HEK293 (cell line): ENCODE results near the gene SLC27A3.

Experiments
- GLI2 ChIP-seq: fragments of 450-650 bp; formaldehyde crosslinking; IDR thresholded peaks from 2 replicates; pipeline ENCODE4; 2017; ENCODE audit warnings: missing biosample characterization, missing genetic modification characterization, low read depth, borderline replicate concordance
- GLIS2 ChIP-seq: fragments of 450-650 bp; formaldehyde crosslinking; IDR thresholded peaks from 2 replicates; pipeline ENCODE4 v1.5.1; 2016; ENCODE audit warnings: missing biosample characterization, missing genetic modification characterization
- KLF17 ChIP-seq: fragments of 450-650 bp; formaldehyde crosslinking; IDR thresholded peaks from 2 replicates; pipeline ENCODE4 v1.5.1; 2016; ENCODE audit warnings: missing biosample characterization, missing genetic modification characterization
- PRDM4 ChIP-seq: fragments of 450-650 bp; formaldehyde crosslinking; IDR thresholded peaks from 2 replicates; pipeline ENCODE4 v1.5.1; 2017; ENCODE audit warnings: missing biosample characterization, missing genetic modification characterization
- PRDM6 ChIP-seq: fragments of 450-650 bp; formaldehyde crosslinking; IDR thresholded peaks from 2 replicates; pipeline ENCODE4 v1.5.1; 2017; ENCODE audit warnings: missing biosample characterization, missing genetic modification characterization
- REPIN1 ChIP-seq: fragments of 450-650 bp; formaldehyde crosslinking; IDR thresholded peaks from 2 replicates; pipeline ENCODE4 v1.5.1; 2017; ENCODE audit warnings: missing biosample characterization, missing genetic modification characterization, low read depth
- ZBTB1 ChIP-seq: fragments of 450-650 bp; formaldehyde crosslinking; IDR thresholded peaks from 2 replicates; pipeline ENCODE4 v1.5.1; 2016; ENCODE audit warnings: missing biosample characterization, missing genetic modification characterization
- ZBTB11 ChIP-seq: fragments of 450-650 bp; formaldehyde crosslinking; conservative IDR thresholded peaks from 2 replicates; pipeline ENCODE4 v1.5.1; 2016; ENCODE audit warnings: low read depth, missing biosample characterization, missing genetic modification characterization
- ZBTB17 ChIP-seq: fragments of 450-650 bp; formaldehyde crosslinking; IDR thresholded peaks from 2 replicates; pipeline ENCODE4 v1.5.1; 2016; ENCODE audit warnings: missing biosample characterization, missing genetic modification characterization
- ZBTB20 ChIP-seq: fragments of 450-650 bp; formaldehyde crosslinking; IDR thresholded peaks from 2 replicates; pipeline ENCODE4 v1.5.1; 2016; ENCODE audit warnings: missing biosample characterization, missing genetic modification characterization
- ZBTB8A ChIP-seq: fragments of 450-650 bp; formaldehyde crosslinking; IDR thresholded peaks from 2 replicates; pipeline ENCODE4 v1.5.1; 2016; ENCODE audit warnings: missing biosample characterization, missing genetic modification characterization
- ZIC2 ChIP-seq: fragments of 450-650 bp; formaldehyde crosslinking; IDR thresholded peaks from 2 replicates; pipeline ENCODE4 v1.5.1; 2016; ENCODE audit warnings: missing biosample characterization, missing genetic modification characterization
- ZNF121 ChIP-seq: fragments of 450-650 bp; formaldehyde crosslinking; IDR thresholded peaks from 2 replicates; pipeline ENCODE4 v1.5.1; 2016; ENCODE audit warnings: missing biosample characterization, missing genetic modification characterization
- ZNF169 ChIP-seq: fragments of 450-650 bp; formaldehyde crosslinking; IDR thresholded peaks from 2 replicates; pipeline ENCODE4 v1.5.1; 2016; ENCODE audit warnings: missing biosample characterization, missing genetic modification characterization
- ZNF26 ChIP-seq: fragments of 450-650 bp; formaldehyde crosslinking; IDR thresholded peaks from 2 replicates; pipeline ENCODE4 v1.5.1; 2016; ENCODE audit warnings: missing biosample characterization, missing genetic modification characterization
- ZNF324 ChIP-seq: fragments of 450-650 bp; formaldehyde crosslinking; IDR thresholded peaks from 2 replicates; pipeline ENCODE4 v1.5.1; 2016; ENCODE audit warnings: missing biosample characterization, missing genetic modification characterization
- ZNF354C ChIP-seq: fragments of 450-650 bp; formaldehyde crosslinking; IDR thresholded peaks from 2 replicates; pipeline ENCODE4 v1.5.1; 2016; ENCODE audit warnings: missing biosample characterization, missing genetic modification characterization, low read depth, borderline replicate concordance
- ZNF394 ChIP-seq: fragments of 450-650 bp; formaldehyde crosslinking; IDR thresholded peaks from 2 replicates; pipeline ENCODE4 v1.5.1; 2016; ENCODE audit warnings: missing biosample characterization, missing genetic modification characterization, mild to moderate bottlenecking, moderate library complexity, borderline replicate concordance
- ZNF423 ChIP-seq: fragments of 450-650 bp; formaldehyde crosslinking; IDR thresholded peaks from 2 replicates; pipeline ENCODE4 v1.5.1; 2016; ENCODE audit warnings: missing biosample characterization, missing genetic modification characterization
- ZNF433 ChIP-seq: fragments of 450-650 bp; formaldehyde crosslinking; IDR thresholded peaks from 2 replicates; pipeline ENCODE4 v1.5.1; 2016; ENCODE audit warnings: missing biosample characterization, missing genetic modification characterization, low read depth
- ZNF48 ChIP-seq: fragments of 450-650 bp; formaldehyde crosslinking; IDR thresholded peaks from 2 replicates; pipeline ENCODE4 v1.5.1; 2016; ENCODE audit warnings: missing biosample characterization, missing genetic modification characterization
- ZNF510 ChIP-seq: fragments of 450-650 bp; formaldehyde crosslinking; IDR thresholded peaks from 2 replicates; pipeline ENCODE4 v1.5.1; 2018; ENCODE audit warnings: mild to moderate bottlenecking, missing genetic modification characterization, missing biosample characterization; ENCODE audit not compliant: insufficient replicate concordance
- ZNF529 ChIP-seq: fragments of 450-650 bp; formaldehyde crosslinking; IDR thresholded peaks from 2 replicates; pipeline ENCODE4 v1.5.1; 2017; ENCODE audit warnings: missing genetic modification characterization, missing biosample characterization; ENCODE audit not compliant: insufficient replicate concordance
- ZNF558 ChIP-seq: fragments of 450-650 bp; formaldehyde crosslinking; IDR thresholded peaks from 2 replicates; pipeline ENCODE4 v1.5.1; 2016; ENCODE audit warnings: missing biosample characterization, missing genetic modification characterization
- ZNF626 ChIP-seq: fragments of 450-650 bp; sonication (Bioruptor Pico); formaldehyde crosslinking; IDR thresholded peaks from 2 replicates; pipeline ENCODE4 v1.5.1; 2018; ENCODE audit warnings: missing biosample characterization, missing genetic modification characterization, inconsistent platforms
- ZNF677 ChIP-seq: fragments of 450-650 bp; IDR thresholded peaks from 2 replicates; pipeline ENCODE4 v1.5.0; 2018; ENCODE audit warnings: missing biosample characterization, mild to moderate bottlenecking, missing genetic modification characterization, moderate library complexity
- ZNF768 ChIP-seq: fragments of 450-650 bp; formaldehyde crosslinking; IDR thresholded peaks from 2 replicates; pipeline ENCODE4 v1.5.1; 2018; ENCODE audit warnings: missing biosample characterization, mild to moderate bottlenecking, missing genetic modification characterization
- ZNF791 ChIP-seq: fragments of 450-650 bp; formaldehyde crosslinking; IDR thresholded peaks from 2 replicates; pipeline ENCODE4 v1.5.1; 2016; ENCODE audit warnings: missing biosample characterization, missing genetic modification characterization

The SLC27A3 gene

GRCh38 chr1:153783233-153784190 is 8.3 kb downstream of the SLC27A3 start (continued):
- TF ChIP-seq ZBTB17 (tag by site-specific recombination) (peak; percentile 87), ZNF354C (tag by site-specific recombination) (no peak), ZNF433 (tag by site-specific recombination) (no peak), ZNF768 (tag by site-specific recombination) (no peak), GLI2 (no peak), ZNF626 (tag by site-specific recombination) (no peak), PRDM6 (tag by site-specific recombination) (peak; percentile 82), KLF17 (tag by site-specific recombination) (peak; percentile 83), PRDM4 (0 out of 2 replicates have a peak, but pooled peaks have one; percentile 25), ZBTB20 (tag by site-specific recombination) (peak; percentile 96), ZNF394 (tag by site-specific recombination) (0 out of 2 replicates have a peak, but pooled peaks have one; percentile 53), REPIN1 (tag by site-specific recombination) (0 out of 2 replicates have a peak, but pooled peaks have one; percentile 80), ZNF677 (no peak), ZNF169 (tag by site-specific recombination) (no peak), ZNF121 (tag by site-specific recombination) (peak; percentile 22; the same call in 1 of the 2 replicates), ZBTB8A (tag by site-specific recombination) (peak; percentile 100), ZBTB11 (tag by site-specific recombination) (peak; percentile 63), ZNF423 (peak; percentile 66; the same call in 1 of the 2 replicates), GLIS2 (peak; percentile 99), ZNF26 (tag by site-specific recombination) (no peak), ZIC2 (tag by site-specific recombination) (peak; percentile 86), ZNF791 (no peak), ZNF510 (no peak), ZNF48 (tag by site-specific recombination) (no peak), ZNF558 (tag by site-specific recombination) (no peak; the same call in 1 of the 2 replicates), ZBTB1 (no peak), ZNF529 (tag by site-specific recombination) (no peak), ZNF324 (peak; percentile 73; the same call in 1 of the 2 replicates)
